Heart right ventricle (tissue), 16 donors: ENCODE data around the gene ARHGEF37. TPM values are rescaled to one million over a fixed set of nuclear protein-coding genes. Genes with fewer than 3 reads are reported as not detected.

Source experiments
- ATAC-seq, 8 donors: fragments of 200-7000 bp; cut with Tn5 transposase; one replicate each; pipeline ENCODE4 v1.9.1; 2020; ENCODE audit warnings: mild to moderate bottlenecking in 8 of 8, moderate library complexity in 8 of 8, moderate number of reproducible peaks in 1 of 8
- DNase-seq, 2 donors: peaks; one replicate each; pipeline ENCODE4 v3.0.0-alpha.2; 2020
- H3K27ac ChIP-seq, 10 donors: fragments of 200-600 bp; sonication (generic) in 2 of 10; one replicate each; pipeline versions ENCODE4 v1.5.0 to v1.8.0; 2020 to 2022; ENCODE audit warnings: mild to moderate bottlenecking in 3 of 10
- H3K27me3 ChIP-seq, 7 donors: fragments of 200-600 bp; one replicate each; pipeline ENCODE4 v1.8.0; 2021 to 2022; ENCODE audit warnings: mild to moderate bottlenecking in 2 of 7
- H3K36me3 ChIP-seq, 9 donors: fragments of 200-600 bp; sonication (generic) in 1 of 9; one replicate each; pipeline versions ENCODE4 v1.5.0 to v1.8.0; 2020 to 2022; ENCODE audit warnings: mild to moderate bottlenecking in 2 of 9
- H3K4me1 ChIP-seq, 9 donors: fragments of 200-600 bp; sonication (generic) in 1 of 9; one replicate each; pipeline versions ENCODE4 v1.5.0 to v1.8.0; 2020 to 2022; ENCODE audit warnings: mild to moderate bottlenecking in 4 of 9
- H3K4me3 ChIP-seq, 10 donors: fragments of 200-600 bp; sonication (generic) in 2 of 10; one replicate each; pipeline versions ENCODE4 v1.5.0 to v1.8.0; 2020 to 2022; ENCODE audit warnings: mild to moderate bottlenecking in 7 of 10, moderate library complexity in 2 of 10
- H3K9me3 ChIP-seq, 11 donors: fragments of 200-600 bp in 10 of 11; sonication (generic) in 2 of 11; one replicate each; pipeline versions ENCODE4 v1.5.0 to v1.8.0; 2013 to 2022; ENCODE audit warnings: mild to moderate bottlenecking in 2 of 11, control low read depth in 1 of 11, moderate library complexity in 1 of 11
- CTCF ChIP-seq, 9 donors: fragments of 200-600 bp; sonication (generic) in 2 of 9; IDR thresholded peaks; one replicate each; pipeline versions ENCODE4 v1.5.0 to v1.8.0; 2021 to 2022; ENCODE audit warnings: antibody characterized with exemption in 9 of 9, mild to moderate bottlenecking in 5 of 9, moderate library complexity in 1 of 9
- WGBS, 2 donors: extraction: QIAGEN DNeasy Blood & Tissue Kit; methylation state at CpG; one replicate each; pipeline ENCODE4 v1.1.7; 2013; ENCODE audit warnings: inconsistent platforms in 1 of 2; 5-methylcytosine and 5-hydroxymethylcytosine counted together
- intact Hi-C, 10 donors: fragments of 100-400 bp; cut with DNase I; formaldehyde crosslinking; loops; one replicate each; pipeline versions ENCODE4 v1.11.1 to v1.14.2; 2022
- polyA plus RNA-seq, 2 donors: library from polyadenylated mRNA; stranded (reverse); fragments of 200-250 nt; gene quantifications; one replicate each; pipeline ENCODE4 v1.2.3, GENCODE V29; 2013
- total RNA-seq, 10 donors: library from RNA; stranded (reverse); fragmentation: NEBNext Ultra II Directional in 3 of 10; extraction: Animal tissue kit (Norgen Biotek cat#: 25700) in 3 of 10; gene quantifications; one replicate each; pipeline versions ENCODE4 v1.2.1 to v1.2.4, GENCODE V29; 2021 to 2023
- donor health status: Arrhythmogenic right ventricular cardiomyopathy.
- donor health status: ischemic (EF 13 %, LVEDD 7.1; RV severe dilation, severe dysfunction).
- donor health status: healthy with polysubstance abuse.
- donor health status: DM: no; HTN: yes; CAD: no.
- donor health status: DM: no; HTN: no; CAD: no.
- donor health status: ischemic (EF 25% LVEDD 6.9; RV normal size, moderate dysfunction).
- donor health status: ischemic (EF 25% LVEDD 5.7; RV mildly dilated, moderate dysfunction).
- donor health status: healthy.
- donor health status: DM: yes; HTN: yes; CAD: no.
- donor health status: Ischemic cardiomyopathy.
- donor health status: ischemic (EF 35%, LVEDD 5.7; RV mildly dilated, moderate dysfunction).
- donor health status: nonischemic (EF 11% LVEDD 7.7; RV severe dilation, severe dysfunction).
- donor health status: DM: yes; HTN: yes; CAD: no.
- donor health status: PGD.
- donor health status: ischemic (EF 29% LVEDD 5.4; RV normal size, mild dysfunction).
- donor health status: nonischemic (EF 23%, LVEDD 6.1; RV moderate dilation, normal function).

Gene ARHGEF37
- total and polyA plus RNA-seq, 12 donors: 4.5 to 31.8 (median 17.1) TPM

- Histone ChIP-seq H3K27me3 (no peaks in the 10 kb centered on the region), H3K4me1 (peaks cover 0 to 11% (median 6%) of the 10 kb centered on the region in 9 donors), H3K27ac (no peak overlapping the region), H3K9me3 (peaks cover 0 to 7% (median 0%) of the 10 kb centered on the region in 11 donors), H3K4me3 (no peak overlapping the region), H3K36me3 (no peaks in the 10 kb centered on the region)
- TF ChIP-seq CTCF (IDR thresholded peaks at IDR 0.05): no peak
- no peak for ATAC-seq
- intact Hi-C loops: loop anchor here in 1 of 10 donors (10.0 kb wide), 1 partner anchor 82 kb away; the partner anchor contains the start of gene PPARGC1B
- 93 to 97% methylated on average over 2 of the region's 2 CpGs for WGBS, 2 donors
- DNase-seq: no peak
Measured at GRCh38 chr5:149652697-149653096, 71.4 kb downstream of the ARHGEF37 start.

DNA sequence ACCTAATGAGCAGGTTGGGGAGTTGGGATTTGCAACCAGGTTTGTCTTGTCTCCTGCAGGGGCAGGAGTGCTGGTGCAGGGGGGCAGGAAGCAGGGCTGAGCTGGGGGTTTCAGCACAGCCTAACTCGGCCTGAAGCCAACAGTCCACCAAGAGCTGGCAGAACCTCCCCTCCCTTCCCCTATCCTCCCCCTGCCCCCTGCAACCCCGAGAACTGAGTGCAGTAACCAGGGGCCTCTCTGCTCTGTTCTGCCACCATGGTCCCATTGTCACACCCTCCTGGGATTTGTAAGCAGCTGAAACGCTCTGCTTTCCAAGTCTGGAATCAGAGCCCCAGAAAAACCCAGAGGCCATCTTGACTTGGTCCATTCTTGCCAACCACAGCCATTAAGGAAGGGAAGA is 72.9 kb downstream of the ARHGEF37 start:
- H3K4me1 ChIP-seq: peaks cover 0 to 26% (median 9%) of the 10 kb centered on the region in 9 donors
- no peaks in the 10 kb centered on the region for H3K36me3 ChIP-seq
- no peaks in the 10 kb centered on the region for H3K27me3 ChIP-seq
- WGBS, 2 donors: 21 to 32% methylated on average over 3 of the region's 3 CpGs
- TF ChIP-seq CTCF (IDR thresholded peaks at IDR 0.05): no peak
- intact Hi-C loops: loop anchor here in 1 of 10 donors (10.0 kb wide), 1 partner anchor 81 kb away; the partner anchor contains the start of gene PPARGC1B
- ATAC-seq: no peak
- H3K9me3 ChIP-seq: peaks cover 0 to 7% (median 0%) of the 10 kb centered on the region in 11 donors
- H3K4me3 ChIP-seq: no peak overlapping the region
- peak overlapping the region in 6 of 10 donors; percentile 3 to 48 (median 22) for H3K27ac ChIP-seq
- DNase-seq: no peak

DNA sequence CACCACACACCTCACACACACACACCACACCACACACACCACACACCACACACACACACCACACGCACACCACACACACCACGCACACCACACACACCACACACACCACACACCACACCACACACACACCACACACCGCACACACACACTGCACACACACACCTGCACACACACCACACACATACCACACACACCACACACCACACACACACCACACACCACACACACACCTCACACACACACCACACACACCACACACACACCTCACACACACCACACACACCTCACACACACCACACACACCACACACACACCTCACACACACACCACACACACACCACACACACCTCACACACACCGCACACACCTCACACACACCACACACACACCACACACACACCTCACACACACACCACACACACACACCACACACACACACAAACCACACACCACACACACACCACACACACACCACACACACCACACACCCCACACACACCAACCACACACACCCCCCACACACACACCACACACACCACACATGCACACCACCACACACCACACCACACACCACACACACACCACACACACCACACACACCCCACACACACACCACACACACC is 73.7 kb downstream of the ARHGEF37 start:
- no peak overlapping the region for H3K4me3 ChIP-seq
- H3K36me3 ChIP-seq: no peaks in the 10 kb centered on the region
- peaks cover 0 to 29% (median 12%) of the 10 kb centered on the region in 9 donors for H3K4me1 ChIP-seq
- ATAC-seq (no peak), DNase-seq (no peak)
- intact Hi-C loops: loop anchor here in 8 of 10 donors (5.0 to 10.0 kb wide), 3 partner anchors 77 to 172 kb away; partner anchors contain the start of gene PPARGC1B (in 4 of the 8)
- H3K9me3 ChIP-seq: peaks cover 0 to 7% (median 0%) of the 10 kb centered on the region in 11 donors
- no peak overlapping the region for H3K27ac ChIP-seq
- no peak for TF ChIP-seq CTCF (IDR thresholded peaks at IDR 0.05)
- WGBS, 2 donors: 74 to 100% methylated on average over 2 to 4 of the region's 4 CpGs
- no peaks in the 10 kb centered on the region for H3K27me3 ChIP-seq

GRCh38 chr5:149656576-149657182 is 75.4 kb downstream of the ARHGEF37 start:
- Histone ChIP-seq H3K27ac (peak overlapping the region in 8 of 10 donors; percentile 12 to 91 (median 76)), H3K27me3 (no peaks in the 10 kb centered on the region), H3K9me3 (peaks cover 0 to 7% (median 0%) of the 10 kb centered on the region in 11 donors), H3K4me1 (peaks cover 0 to 29% (median 12%) of the 10 kb centered on the region in 9 donors), H3K36me3 (no peaks in the 10 kb centered on the region), H3K4me3 (no peak overlapping the region)
- intact Hi-C loops: loop anchor here in 8 of 10 donors (5.0 to 10.0 kb wide), 3 partner anchors 76 to 171 kb away; partner anchors contain the start of gene PPARGC1B (in 4 of the 8)
- 63 to 65% methylated on average over 6 of the region's 6 CpGs for WGBS, 2 donors
- TF ChIP-seq CTCF (IDR thresholded peaks at IDR 0.05): peak; percentile 37 to 82 (median 70)
- ATAC-seq (peak in 5 of 8 donors; percentile 26 to 63 (median 53)), DNase-seq (peak; percentile 54 to 56)
